H1 (cell line): Measurements from ENCODE around the gene OR2L3. TPM values are rescaled to one million over a fixed set of nuclear protein-coding genes. Genes with fewer than 3 reads are reported as not detected.

Experiments used
- CBX5 ChIP-seq: fragments of 300-800, 300-1000 bp; sonication (generic); IDR thresholded peaks from 2 replicates; pipeline ENCODE4 v1.7.1; 2016; ENCODE audit warnings: antibody characterized with exemption, low read length, low read depth
- CBX8 ChIP-seq: fragments of 300-800, 300-1000 bp; sonication (generic); IDR thresholded peaks from 2 replicates; pipeline ENCODE4 v1.7.1; 2016; ENCODE audit warnings: low read depth, low read length, borderline replicate concordance
- EZH2 ChIP-seq: fragments of 200-600 bp; sonication (generic); IDR thresholded peaks from 2 replicates; pipeline ENCODE4 v1.7.1; 2012; ENCODE audit warnings: low read depth, mild to moderate bottlenecking, moderate library complexity, low read length, inconsistent platforms; ENCODE audit not compliant: severe bottlenecking
- FOSL1 ChIP-seq: IDR thresholded peaks from 2 replicates; pipeline ENCODE4 v1.6.1; 2011; ENCODE audit warnings: mild to moderate bottlenecking, low read depth, low read length, moderate library complexity; ENCODE audit not compliant: insufficient read depth
- GTF2F1 ChIP-seq: IDR thresholded peaks from 2 replicates; pipeline ENCODE4 v1.6.1; 2012; ENCODE audit warnings: low read depth, low read length, improper control_type of control experiment, borderline replicate concordance
- KDM1A ChIP-seq: fragments of 200-600, 300-600 bp; sonication (generic); IDR thresholded peaks from 2 replicates; pipeline ENCODE4 v1.7.1; 2016; ENCODE audit warnings: mild to moderate bottlenecking, low read length, borderline replicate concordance
- RFX5 ChIP-seq: IDR thresholded peaks from 2 replicates; pipeline ENCODE4 v1.6.1; 2011; ENCODE audit warnings: low read depth, low read length, improper control_type of control experiment, borderline replicate concordance
- SIX5 ChIP-seq: IDR thresholded peaks from 2 replicates; pipeline ENCODE4 v1.6.1; 2011; ENCODE audit warnings: mild to moderate bottlenecking, low read depth, low read length
- polyA plus RNA-seq, 7 experiments: library from polyadenylated mRNA; depleted of rRNA in 3 of 7; stranded (reverse) in 5 of 7; unstranded in 2 of 7; fragments of >200 nt in 5 of 7; fragments of 200-250 nt in 2 of 7; gene quantifications; 1 replicate in 5 of 7; 2 replicates in 1 of 7; 4 replicates in 1 of 7; pipeline versions ENCODE4 v1.2.1 to v1.2.3, GENCODE V29; 2011 to 2013; ENCODE audit warnings: missing spikeins in 2 of 7, mixed read lengths in 2 of 7
- total RNA-seq: library from RNA; stranded (reverse); fragmentation: NEBNext Ultra II Directional; extraction: Animal tissue kit (Norgen Biotek cat#: 25700); gene quantifications from 2 replicates; pipeline ENCODE4 v1.2.1, GENCODE V29; 2021
- TF ChIP-seq, protein P1 (sequence below): fragments of 300-600 bp; sonication (generic); IDR thresholded peaks from 2 replicates; pipeline ENCODE4 v1.7.1; 2012; ENCODE audit warnings: low read length, moderate library complexity, mild to moderate bottlenecking, inconsistent platforms; ENCODE audit not compliant: insufficient replicate concordance

Gene OR2L3
- total and polyA plus RNA-seq, 2 of the 8 experiments (the other 6 are each of a cell fraction or from before 2014, with no cell fraction given) = not detected

DNA sequence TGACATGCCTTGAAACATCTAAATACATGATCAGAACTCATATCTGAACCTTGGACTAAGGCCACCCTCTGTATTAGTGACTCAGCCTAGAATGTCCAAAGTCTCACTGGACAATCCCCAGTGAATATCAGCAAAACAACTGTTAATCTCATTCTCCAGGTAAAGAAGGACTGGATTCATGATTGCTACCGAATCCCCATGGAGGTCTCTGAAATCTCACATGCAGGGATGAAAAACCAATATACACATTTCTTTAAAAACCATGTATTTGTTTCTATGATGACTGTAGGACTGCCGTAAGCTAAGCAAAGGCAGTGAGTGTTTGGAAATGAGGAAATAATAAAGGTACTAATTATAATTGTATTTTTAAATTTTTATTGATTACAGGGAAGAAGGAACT, at the start of gene OR2L3 (continued):
- TF ChIP-seq, protein P1, sequence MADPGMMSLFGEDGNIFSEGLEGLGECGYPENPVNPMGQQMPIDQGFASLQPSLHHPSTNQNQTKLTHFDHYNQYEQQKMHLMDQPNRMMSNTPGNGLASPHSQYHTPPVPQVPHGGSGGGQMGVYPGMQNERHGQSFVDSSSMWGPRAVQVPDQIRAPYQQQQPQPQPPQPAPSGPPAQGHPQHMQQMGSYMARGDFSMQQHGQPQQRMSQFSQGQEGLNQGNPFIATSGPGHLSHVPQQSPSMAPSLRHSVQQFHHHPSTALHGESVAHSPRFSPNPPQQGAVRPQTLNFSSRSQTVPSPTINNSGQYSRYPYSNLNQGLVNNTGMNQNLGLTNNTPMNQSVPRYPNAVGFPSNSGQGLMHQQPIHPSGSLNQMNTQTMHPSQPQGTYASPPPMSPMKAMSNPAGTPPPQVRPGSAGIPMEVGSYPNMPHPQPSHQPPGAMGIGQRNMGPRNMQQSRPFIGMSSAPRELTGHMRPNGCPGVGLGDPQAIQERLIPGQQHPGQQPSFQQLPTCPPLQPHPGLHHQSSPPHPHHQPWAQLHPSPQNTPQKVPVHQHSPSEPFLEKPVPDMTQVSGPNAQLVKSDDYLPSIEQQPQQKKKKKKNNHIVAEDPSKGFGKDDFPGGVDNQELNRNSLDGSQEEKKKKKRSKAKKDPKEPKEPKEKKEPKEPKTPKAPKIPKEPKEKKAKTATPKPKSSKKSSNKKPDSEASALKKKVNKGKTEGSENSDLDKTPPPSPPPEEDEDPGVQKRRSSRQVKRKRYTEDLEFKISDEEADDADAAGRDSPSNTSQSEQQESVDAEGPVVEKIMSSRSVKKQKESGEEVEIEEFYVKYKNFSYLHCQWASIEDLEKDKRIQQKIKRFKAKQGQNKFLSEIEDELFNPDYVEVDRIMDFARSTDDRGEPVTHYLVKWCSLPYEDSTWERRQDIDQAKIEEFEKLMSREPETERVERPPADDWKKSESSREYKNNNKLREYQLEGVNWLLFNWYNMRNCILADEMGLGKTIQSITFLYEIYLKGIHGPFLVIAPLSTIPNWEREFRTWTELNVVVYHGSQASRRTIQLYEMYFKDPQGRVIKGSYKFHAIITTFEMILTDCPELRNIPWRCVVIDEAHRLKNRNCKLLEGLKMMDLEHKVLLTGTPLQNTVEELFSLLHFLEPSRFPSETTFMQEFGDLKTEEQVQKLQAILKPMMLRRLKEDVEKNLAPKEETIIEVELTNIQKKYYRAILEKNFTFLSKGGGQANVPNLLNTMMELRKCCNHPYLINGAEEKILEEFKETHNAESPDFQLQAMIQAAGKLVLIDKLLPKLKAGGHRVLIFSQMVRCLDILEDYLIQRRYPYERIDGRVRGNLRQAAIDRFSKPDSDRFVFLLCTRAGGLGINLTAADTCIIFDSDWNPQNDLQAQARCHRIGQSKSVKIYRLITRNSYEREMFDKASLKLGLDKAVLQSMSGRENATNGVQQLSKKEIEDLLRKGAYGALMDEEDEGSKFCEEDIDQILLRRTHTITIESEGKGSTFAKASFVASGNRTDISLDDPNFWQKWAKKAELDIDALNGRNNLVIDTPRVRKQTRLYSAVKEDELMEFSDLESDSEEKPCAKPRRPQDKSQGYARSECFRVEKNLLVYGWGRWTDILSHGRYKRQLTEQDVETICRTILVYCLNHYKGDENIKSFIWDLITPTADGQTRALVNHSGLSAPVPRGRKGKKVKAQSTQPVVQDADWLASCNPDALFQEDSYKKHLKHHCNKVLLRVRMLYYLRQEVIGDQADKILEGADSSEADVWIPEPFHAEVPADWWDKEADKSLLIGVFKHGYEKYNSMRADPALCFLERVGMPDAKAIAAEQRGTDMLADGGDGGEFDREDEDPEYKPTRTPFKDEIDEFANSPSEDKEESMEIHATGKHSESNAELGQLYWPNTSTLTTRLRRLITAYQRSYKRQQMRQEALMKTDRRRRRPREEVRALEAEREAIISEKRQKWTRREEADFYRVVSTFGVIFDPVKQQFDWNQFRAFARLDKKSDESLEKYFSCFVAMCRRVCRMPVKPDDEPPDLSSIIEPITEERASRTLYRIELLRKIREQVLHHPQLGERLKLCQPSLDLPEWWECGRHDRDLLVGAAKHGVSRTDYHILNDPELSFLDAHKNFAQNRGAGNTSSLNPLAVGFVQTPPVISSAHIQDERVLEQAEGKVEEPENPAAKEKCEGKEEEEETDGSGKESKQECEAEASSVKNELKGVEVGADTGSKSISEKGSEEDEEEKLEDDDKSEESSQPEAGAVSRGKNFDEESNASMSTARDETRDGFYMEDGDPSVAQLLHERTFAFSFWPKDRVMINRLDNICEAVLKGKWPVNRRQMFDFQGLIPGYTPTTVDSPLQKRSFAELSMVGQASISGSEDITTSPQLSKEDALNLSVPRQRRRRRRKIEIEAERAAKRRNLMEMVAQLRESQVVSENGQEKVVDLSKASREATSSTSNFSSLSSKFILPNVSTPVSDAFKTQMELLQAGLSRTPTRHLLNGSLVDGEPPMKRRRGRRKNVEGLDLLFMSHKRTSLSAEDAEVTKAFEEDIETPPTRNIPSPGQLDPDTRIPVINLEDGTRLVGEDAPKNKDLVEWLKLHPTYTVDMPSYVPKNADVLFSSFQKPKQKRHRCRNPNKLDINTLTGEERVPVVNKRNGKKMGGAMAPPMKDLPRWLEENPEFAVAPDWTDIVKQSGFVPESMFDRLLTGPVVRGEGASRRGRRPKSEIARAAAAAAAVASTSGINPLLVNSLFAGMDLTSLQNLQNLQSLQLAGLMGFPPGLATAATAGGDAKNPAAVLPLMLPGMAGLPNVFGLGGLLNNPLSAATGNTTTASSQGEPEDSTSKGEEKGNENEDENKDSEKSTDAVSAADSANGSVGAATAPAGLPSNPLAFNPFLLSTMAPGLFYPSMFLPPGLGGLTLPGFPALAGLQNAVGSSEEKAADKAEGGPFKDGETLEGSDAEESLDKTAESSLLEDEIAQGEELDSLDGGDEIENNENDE = no peak
- TF ChIP-seq GTF2F1 = no peak
- no peak for TF ChIP-seq CBX5
- no peak for TF ChIP-seq FOSL1
- no peak for TF ChIP-seq EZH2
- TF ChIP-seq KDM1A = no peak
- no peak for TF ChIP-seq SIX5
- no peak for TF ChIP-seq RFX5
- TF ChIP-seq CBX8 = no peak
